K562 (cell line): ENCODE data around the gene CRIM1. TPM values are rescaled to one million over a fixed set of nuclear protein-coding genes. Genes with fewer than 3 reads are reported as not detected.

Experiments used
- ATAC-seq: fragments of 200-7000 bp; cut with Tn5 transposase; 3 replicates; pipeline ENCODE4 v1.9.1; 2020; ENCODE audit warnings: moderate library complexity
- BruUV-seq: library from RNA; stranded (reverse); fragments of 400-500 nt; replicated peaks from 2 replicates; lab custom pipeline; 2021; lab: Mats Ljungman, UMichigan
- CTCF ChIA-PET: fragments of 300-600 bp; formaldehyde crosslinking; extraction: SDS; loops from one replicate; lab custom pipeline; 2021; ENCODE audit warnings: low intra/inter-chr PET ratio; lab: Yijun Ruan, JAX
- POLR2A ChIA-PET: fragments of 300-600, 350-650 bp; sonication (Branson Sonifier 250); formaldehyde crosslinking; extraction: SDS; loops from one replicate; lab custom pipeline; 2021; ENCODE audit warnings: antibody characterized with exemption, inconsistent platforms; lab: Yijun Ruan, JAX
- DNase-seq, 4 experiments: peaks; one replicate each; pipeline versions ENCODE4 v3.0.0 to v3.0.0-alpha.2; 2011 to 2018; ENCODE audit warnings: low spot score in 3 of 4, mixed read lengths in 3 of 4; ENCODE audit errors: extremely low read depth in 1 of 4
- FAIRE-seq: peaks from 2 replicates; lab custom pipeline; 2011; peaks lifted over from hg19 to GRCh38; lab: Jason Lieb, UNC
- H2AFZ ChIP-seq: 2 replicates; pipeline ENCODE4 v1.6.0; 2011; ENCODE audit warnings: low read depth, low read length, control low read depth, inconsistent platforms
- H3K27ac ChIP-seq: fragments of 200-600 bp; 3 replicates; pipeline ENCODE4 v1.8.0; 2011; ENCODE audit warnings: low read depth, mild to moderate bottlenecking, control low read depth, inconsistent platforms, low read length, moderate library complexity, mixed read lengths; ENCODE audit errors: extremely low read depth
- H3K27me3 ChIP-seq, 2 experiments: fragments of 300-600 bp in 1 of 2; 2 replicates in 1 of 2; 3 replicates in 1 of 2; pipeline versions ENCODE4 v1.6.0 to v1.8.0; 2011; ENCODE audit warnings: inconsistent platforms in 2 of 2, low read length in 2 of 2, mild to moderate bottlenecking in 1 of 2, mixed read lengths in 1 of 2, moderate library complexity in 1 of 2; ENCODE audit not compliant: control insufficient read depth in 2 of 2, insufficient read depth in 2 of 2
- H3K36me3 ChIP-seq: fragments of 300-600 bp; 3 replicates; pipeline ENCODE4 v1.8.0; 2011; ENCODE audit warnings: mild to moderate bottlenecking, low read length, inconsistent platforms; ENCODE audit not compliant: control insufficient read depth, insufficient read depth
- H3K4me1 ChIP-seq, 2 experiments: fragments of 200-600 bp in 1 of 2; replicated peaks in 1 of 2; 2 replicates in 1 of 2; 3 replicates in 1 of 2; pipeline versions ENCODE4 v1.5.1 to v1.8.0; 2011; ENCODE audit warnings: inconsistent platforms in 2 of 2, low read length in 2 of 2, mild to moderate bottlenecking in 1 of 2, mixed read lengths in 1 of 2, moderate library complexity in 1 of 2; ENCODE audit not compliant: control insufficient read depth in 2 of 2, insufficient read depth in 2 of 2
- H3K4me2 ChIP-seq: 2 replicates; pipeline ENCODE4 v1.6.1; 2011; ENCODE audit warnings: low read length, control low read depth, inconsistent platforms, mixed read lengths; ENCODE audit not compliant: insufficient read depth
- H3K4me3 ChIP-seq: fragments of 200-600 bp; sonication (generic), shearing (Covaris generic); 2 replicates; pipeline ENCODE4 v1.5.1; 2016; ENCODE audit warnings: control low read depth, inconsistent platforms
- H3K79me2 ChIP-seq: fragments of 200-600 bp; 3 replicates; pipeline ENCODE4 v1.8.0; 2011; ENCODE audit warnings: low read length, inconsistent platforms; ENCODE audit not compliant: control insufficient read depth, insufficient read depth
- H3K9ac ChIP-seq, 2 experiments: 2 replicates each; pipeline versions ENCODE4 v1.6.0 to v1.6.1; 2011; ENCODE audit warnings: low read depth in 2 of 2, low read length in 2 of 2, control low read depth in 1 of 2, inconsistent platforms in 1 of 2, mild to moderate bottlenecking in 1 of 2, mixed read lengths in 1 of 2; ENCODE audit not compliant: insufficient read depth in 1 of 2
- H3K9me1 ChIP-seq: one replicate; pipeline ENCODE4 v1.6.0; 2011; ENCODE audit warnings: inconsistent platforms, mild to moderate bottlenecking, low read length, moderate library complexity; ENCODE audit not compliant: control insufficient read depth, insufficient read depth
- H3K9me3 ChIP-seq: replicated peaks from 2 replicates; pipeline ENCODE4 v1.5.1; 2011; ENCODE audit warnings: low read depth, low read length, inconsistent platforms; ENCODE audit not compliant: control insufficient read depth, insufficient read depth
- H4K20me1 ChIP-seq: replicated peaks from 2 replicates; pipeline ENCODE4 v1.6.1; 2011; ENCODE audit warnings: low read length, inconsistent platforms, mixed read lengths; ENCODE audit not compliant: control insufficient read depth, insufficient read depth
- BCL6 ChIP-seq: fragments of 250-450 bp; sonication (Bioruptor Pico); IDR thresholded peaks from 2 replicates; pipeline ENCODE4 v1.4.0; 2020
- ETV5 ChIP-seq: sonication (generic); formaldehyde crosslinking; IDR thresholded peaks from 2 replicates; pipeline ENCODE4 v1.4.0; 2020; ENCODE audit warnings: low read depth, mild to moderate bottlenecking, missing genetic modification reagents
- POLR3G ChIP-seq: IDR thresholded peaks from 2 replicates; pipeline ENCODE4 v1.6.1; 2011; ENCODE audit not compliant: insufficient read length, insufficient replicate concordance; ENCODE audit errors: extremely low read depth
- RUNX1 ChIP-seq: sonication (generic); IDR thresholded peaks from 2 replicates; pipeline ENCODE4 v1.6.1; 2016; ENCODE audit warnings: antibody characterized with exemption, low read depth
- ZHX1 ChIP-seq: fragments of 150-350 bp; conservative IDR thresholded peaks from 2 replicates; pipeline ENCODE4 v1.6.1; 2014; ENCODE audit warnings: low read length
- ZNF76 ChIP-seq: fragments of 250-450 bp; sonication (Bioruptor Pico); IDR thresholded peaks from 2 replicates; pipeline ENCODE4 v1.4.0; 2020; ENCODE audit warnings: mild to moderate bottlenecking, moderate library complexity, borderline replicate concordance
- ZNF778 ChIP-seq: fragments of 450-650 bp; formaldehyde crosslinking; IDR thresholded peaks from 2 replicates; pipeline ENCODE4 v1.4.0; 2020; ENCODE audit warnings: mild to moderate bottlenecking, moderate library complexity
- WGBS: fragments of 100-300 bp; shearing (Covaris generic); methylation state at CpG from one replicate; pipeline ENCODE4 v1.1.6; 2016; ENCODE audit warnings: low coverage, mixed read lengths; ENCODE audit not compliant: insufficient coverage; ENCODE audit errors: missing lambda C conversion rate; 5-methylcytosine and 5-hydroxymethylcytosine counted together
- in situ Hi-C: fragments of 300-500 bp; cut with MboI; formaldehyde crosslinking; loops from 4 replicates; pipeline ENCODE4 v1.15.0; 2018; ENCODE audit warnings: inconsistent platforms, mixed read lengths
- intact Hi-C: fragments of 100-400 bp; cut with micrococcal nuclease; formaldehyde crosslinking; loops from 2 replicates; pipeline ENCODE4 v1.14.2; 2022
- polyA plus RNA-seq, 8 experiments: library from polyadenylated mRNA; depleted of rRNA in 4 of 8; stranded (reverse) in 5 of 8; unstranded in 3 of 8; fragments of >200 nt; fragmentation: Nextera tagmentation in 2 of 8; fragmentation: Illumina TruSeq in 1 of 8; extraction: Ambion mirVana in 2 of 8; extraction: Trizol in 1 of 8; gene quantifications; 2 replicates each; pipeline versions ENCODE4 v1.2.1 to v1.2.3, GENCODE V29; 2011 to 2014; ENCODE audit warnings: inconsistent platforms in 1 of 8, missing spikeins in 1 of 8
- total RNA-seq, 7 experiments: library from RNA; depleted of rRNA in 6 of 7; stranded (reverse); fragments of >200 nt in 6 of 7; fragmentation: Illumina TruSeq in 2 of 7; extraction: Trizol in 2 of 7; gene quantifications; 2 replicates each; pipeline versions ENCODE4 v1.2.1 to v1.2.3, GENCODE V29; 2011 to 2021; ENCODE audit warnings: low replicate concordance in 1 of 7

CRIM1 gene
- total and polyA plus RNA-seq, 9 of the 15 experiments (the other 6 are each of a cell fraction or from before 2014, with no cell fraction given), result 0.01 to 0.36 (median 0.06) TPM; not detected in 1

DNA sequence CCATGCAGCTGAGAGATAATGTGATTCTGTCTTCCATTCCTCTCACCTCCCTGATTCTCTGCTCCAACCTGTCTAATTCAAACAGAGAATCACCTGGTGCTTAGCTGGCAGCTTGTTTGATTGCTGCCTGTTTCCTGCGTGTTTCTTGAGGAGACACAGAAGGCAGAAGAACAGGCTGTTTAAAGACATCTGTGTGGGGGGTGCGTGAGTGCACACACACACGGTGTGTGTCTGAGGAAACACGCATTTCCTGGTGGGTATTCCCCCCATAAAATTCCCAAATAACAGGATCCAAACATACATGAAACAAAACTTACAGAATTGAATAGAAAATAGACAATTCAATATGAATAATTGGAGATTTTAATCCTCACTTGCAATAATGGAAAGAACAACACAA lies 29.3 kb upstream of the CRIM1 start:
- in situ Hi-C loops, result no loop called here
- Histone ChIP-seq H3K27me3 (no peaks in the 10 kb centered on the region), H3K4me3 (no peak overlapping the region), H3K4me1 (no peaks in the 10 kb centered on the region), H3K27ac (no peak overlapping the region), H4K20me1 (no peaks in the 10 kb centered on the region), H2AFZ (no peak overlapping the region), H3K9ac (no peak overlapping the region), H3K4me2 (no peak overlapping the region), H3K9me3 (no peaks in the 10 kb centered on the region), H3K79me2 (no peaks in the 10 kb centered on the region), H3K9me1 (no peaks in the 10 kb centered on the region), H3K36me3 (no peaks in the 10 kb centered on the region)
- WGBS, result 0% methylated on average over 4 of the region's 4 CpGs
- ChIA-PET POLR2A (no interaction called here), CTCF (no interaction called here)
- no peak for ATAC-seq
- intact Hi-C loops, result no loop called here
- TF ChIP-seq ZNF778 (CRISPR knock-in tag), result no peak
- no peak for TF ChIP-seq ZHX1
- no peak for TF ChIP-seq ZNF76 (CRISPR knock-in tag)
- no peak for FAIRE-seq
- DNase-seq, result no peak
- no TSS peak for BruUV-seq

DNA sequence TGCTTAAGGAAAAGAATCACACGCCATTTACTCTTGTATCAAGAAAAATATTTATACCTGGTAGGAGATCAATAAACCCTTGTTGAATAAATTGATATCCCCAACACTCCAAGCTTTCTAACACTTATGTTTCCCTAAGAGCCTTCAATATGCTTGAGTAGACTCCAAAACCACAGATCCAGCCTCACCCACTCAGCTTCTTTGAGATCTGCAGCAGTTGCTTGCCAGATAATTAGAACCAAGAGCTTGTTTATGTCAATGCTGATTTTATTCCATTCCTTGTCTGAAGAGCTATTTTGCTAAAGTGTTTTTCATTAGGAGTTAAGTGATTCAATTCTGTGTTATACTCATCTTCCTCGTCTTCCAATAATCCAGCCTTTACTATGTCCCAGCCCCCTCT lies 26.3 kb upstream of the CRIM1 start:
- no peak for FAIRE-seq
- no peaks in the 10 kb centered on the region for H3K36me3 ChIP-seq
- no peak for ATAC-seq
- H3K27me3 ChIP-seq, result no peaks in the 10 kb centered on the region
- H3K4me1 ChIP-seq, result no peaks in the 10 kb centered on the region
- DNase-seq, result no peak
- ChIA-PET POLR2A (no interaction called here), CTCF (no interaction called here)
- no peak overlapping the region for H2AFZ ChIP-seq
- no peaks in the 10 kb centered on the region for H3K9me1 ChIP-seq
- no TSS peak for BruUV-seq
- intact Hi-C loops (no loop called here), in situ Hi-C loops (no loop called here)
- H3K79me2 ChIP-seq, result no peaks in the 10 kb centered on the region
- H4K20me1 ChIP-seq, result no peaks in the 10 kb centered on the region
- 0% methylated on average over 2 of the region's 2 CpGs for WGBS
- H3K4me3 ChIP-seq, result no peak overlapping the region
- H3K4me2 ChIP-seq, result no peak overlapping the region
- no peak overlapping the region for H3K9ac ChIP-seq
- no peak overlapping the region for H3K27ac ChIP-seq
- H3K9me3 ChIP-seq, result no peaks in the 10 kb centered on the region
- TF ChIP-seq RUNX1 (no peak), ETV5 (CRISPR knock-in tag) (no peak), BCL6 (no peak), POLR3G (no peak)
